K562 (cell line): Measurements from ENCODE around the gene LAMB1. TPM values are rescaled to one million over a fixed set of nuclear protein-coding genes. Genes with fewer than 3 reads are reported as not detected.

Experiments used
- ATF1 ChIP-seq, 2 experiments: fragments of 450-650 bp in 1 of 2; IDR thresholded peaks; 2 replicates each; pipeline ENCODE4 v1.6.1; 2016; ENCODE audit warnings: missing compliant biosample characterization in 1 of 2, missing genetic modification characterization in 1 of 2
- ATF7 ChIP-seq: fragments of 450-650 bp; IDR thresholded peaks from 2 replicates; pipeline ENCODE4 v1.7.1; 2014; ENCODE audit warnings: mild to moderate bottlenecking, moderate library complexity
- HDAC1 ChIP-seq, 2 experiments: fragments of 450-650 bp; IDR thresholded peaks; 2 replicates each; pipeline ENCODE4 v1.6.1; 2016 to 2017; ENCODE audit warnings: inconsistent platforms in 1 of 2, mild to moderate bottlenecking in 1 of 2, moderate library complexity in 1 of 2
- KDM2B ChIP-seq: fragments of 250-450 bp; sonication (Bioruptor Pico); IDR thresholded peaks from 2 replicates; pipeline ENCODE4 v1.8.0; 2021; ENCODE audit warnings: mild to moderate bottlenecking, moderate library complexity
- L3MBTL2 ChIP-seq: fragments of 450-650 bp; IDR thresholded peaks from 2 replicates; pipeline ENCODE4 v1.6.1; 2016; ENCODE audit warnings: mild to moderate bottlenecking, moderate library complexity
- MCM7 ChIP-seq, 2 experiments: fragments of 450-650 bp; IDR thresholded peaks; 2 replicates each; pipeline ENCODE4 v1.6.1; 2016 to 2018
- MIER1 ChIP-seq: fragments of 450-650 bp; IDR thresholded peaks from 2 replicates; pipeline ENCODE4 v1.6.1; 2016; ENCODE audit warnings: antibody characterized with exemption, mild to moderate bottlenecking, low read depth
- NFRKB ChIP-seq: fragments of 450-650 bp; IDR thresholded peaks from 2 replicates; pipeline ENCODE4 v1.6.1; 2016; ENCODE audit warnings: low read depth
- PCBP2 ChIP-seq: fragments of 200-400 bp; formaldehyde crosslinking; IDR thresholded peaks from 2 replicates; pipeline ENCODE4 v1.6.1; 2018; ENCODE audit warnings: low read length, low read depth, mild to moderate bottlenecking, moderate library complexity; ENCODE audit not compliant: poor library complexity, severe bottlenecking
- PHF8 ChIP-seq: fragments of 200-600 bp; sonication (generic); IDR thresholded peaks from 2 replicates; pipeline ENCODE4 v1.6.1; 2012; ENCODE audit warnings: mixed run types, mild to moderate bottlenecking, inconsistent platforms, low read length, moderate library complexity, borderline replicate concordance
- PML ChIP-seq: IDR thresholded peaks from 2 replicates; pipeline ENCODE4 v1.6.1; 2012; ENCODE audit warnings: low read length, inconsistent platforms
- SUPT5H ChIP-seq: fragments of 450-650 bp; IDR thresholded peaks from 2 replicates; pipeline ENCODE4 v1.6.1; 2016
- ZBED1 ChIP-seq: IDR thresholded peaks from 2 replicates; pipeline ENCODE4 v1.6.1; 2014
- ZBTB17 ChIP-seq: fragments of 450-650 bp; formaldehyde crosslinking; IDR thresholded peaks from 2 replicates; pipeline ENCODE4 v1.4.0; 2020; ENCODE audit warnings: mild to moderate bottlenecking
- ZFP30 ChIP-seq: fragments of 250-450 bp; sonication (Bioruptor Pico); IDR thresholded peaks from 2 replicates; pipeline ENCODE4 v1.8.0; 2022; ENCODE audit warnings: moderate library complexity, mild to moderate bottlenecking, inconsistent platforms, borderline replicate concordance
- ZNF830 ChIP-seq: fragments of 250-450 bp; sonication (Bioruptor Pico); IDR thresholded peaks from 2 replicates; pipeline ENCODE4 v1.5.0; 2021; ENCODE audit warnings: mild to moderate bottlenecking
- ZSCAN32 ChIP-seq: fragments of 450-650 bp; formaldehyde crosslinking; IDR thresholded peaks from 2 replicates; pipeline ENCODE4 v1.4.0; 2020; ENCODE audit warnings: mild to moderate bottlenecking, moderate library complexity
- polyA plus RNA-seq, 8 experiments: library from polyadenylated mRNA; depleted of rRNA in 4 of 8; stranded (reverse) in 5 of 8; unstranded in 3 of 8; fragments of >200 nt; fragmentation: Nextera tagmentation in 2 of 8; fragmentation: Illumina TruSeq in 1 of 8; extraction: Ambion mirVana in 2 of 8; extraction: Trizol in 1 of 8; gene quantifications; 2 replicates each; pipeline versions ENCODE4 v1.2.1 to v1.2.3, GENCODE V29; 2011 to 2014; ENCODE audit warnings: inconsistent platforms in 1 of 8, missing spikeins in 1 of 8
- total RNA-seq, 7 experiments: library from RNA; depleted of rRNA in 6 of 7; stranded (reverse); fragments of >200 nt in 6 of 7; fragmentation: Illumina TruSeq in 2 of 7; extraction: Trizol in 2 of 7; gene quantifications; 2 replicates each; pipeline versions ENCODE4 v1.2.1 to v1.2.3, GENCODE V29; 2011 to 2021; ENCODE audit warnings: low replicate concordance in 1 of 7
- TF ChIP-seq, protein P1 (sequence below): sonication (generic); formaldehyde crosslinking; IDR thresholded peaks from 2 replicates; pipeline ENCODE4 v1.8.0; 2023; ENCODE audit warnings: mild to moderate bottlenecking, missing genetic modification reagents
- TF ChIP-seq, protein P2 (sequence below), 3 experiments: IDR thresholded peaks in 2 of 3; conservative IDR thresholded peaks in 1 of 3; 2 replicates each; pipeline ENCODE4 v1.5.1; 2011 to 2012; ENCODE audit warnings: low read length in 3 of 3, mild to moderate bottlenecking in 3 of 3, control low read depth in 2 of 3, improper control_type of control experiment in 1 of 3, inconsistent platforms in 1 of 3, low read depth in 1 of 3, mixed read lengths in 1 of 3, moderate library complexity in 1 of 3; ENCODE audit not compliant: insufficient read depth in 2 of 3
- TF ChIP-seq, protein P3 (sequence below): fragments of 450-650 bp; IDR thresholded peaks from 2 replicates; pipeline ENCODE4 v1.6.1; 2016; ENCODE audit warnings: antibody characterized with exemption
- TF ChIP-seq, protein P4 (sequence below): sonication (generic); formaldehyde crosslinking; IDR thresholded peaks from 2 replicates; pipeline ENCODE4 v1.8.1; 2023; ENCODE audit warnings: mild to moderate bottlenecking, missing genetic modification reagents

The LAMB1 gene
- total and polyA plus RNA-seq, 9 of the 15 experiments (the other 6 are each of a cell fraction or from before 2014, with no cell fraction given): 6.0 to 17.7 (median 12.3) TPM

DNA sequence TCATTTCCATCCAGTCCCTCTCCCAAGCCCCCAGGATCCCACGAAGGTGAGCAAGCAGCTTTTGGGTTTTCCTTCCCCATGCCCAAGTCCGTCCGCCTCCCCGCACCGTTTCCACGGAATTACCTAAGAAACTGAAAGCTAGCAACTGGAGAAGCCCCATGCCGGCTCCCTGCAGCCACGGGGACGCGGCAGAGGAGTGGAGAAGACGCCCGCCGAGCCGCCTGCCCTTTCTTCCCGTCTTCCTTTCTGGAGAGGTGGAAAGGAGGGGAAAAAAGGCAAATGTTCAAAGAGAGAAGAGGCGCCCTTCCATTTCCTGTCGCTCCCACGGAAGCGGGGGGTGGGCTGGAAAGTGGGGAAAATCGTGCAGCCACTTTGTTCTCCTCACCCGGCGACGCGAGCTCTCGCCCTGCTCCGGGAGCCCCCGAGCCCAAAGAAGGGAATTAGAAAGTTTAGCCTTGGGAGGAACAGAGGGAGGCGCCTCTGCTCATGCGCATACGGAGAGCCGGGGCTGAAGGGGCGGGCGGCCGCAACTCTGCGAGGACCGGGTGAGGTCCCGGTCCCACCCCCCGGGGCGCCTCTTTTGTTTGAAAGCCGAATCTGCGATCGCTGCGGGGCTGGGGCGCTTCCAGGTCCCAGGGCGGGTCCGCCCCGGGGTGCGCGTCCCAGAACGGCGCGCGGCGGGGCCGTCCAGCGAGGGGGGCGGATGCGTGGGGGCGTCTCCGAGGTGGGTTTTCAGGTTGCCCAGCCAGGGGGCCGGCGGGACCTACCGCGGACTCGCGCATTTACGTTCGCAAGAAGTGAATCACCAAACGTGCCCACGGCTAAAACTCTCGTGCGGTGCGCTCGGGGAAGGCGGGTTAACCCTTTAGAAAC is at the start of gene LAMB1 (continued):
- TF ChIP-seq, protein P1, sequence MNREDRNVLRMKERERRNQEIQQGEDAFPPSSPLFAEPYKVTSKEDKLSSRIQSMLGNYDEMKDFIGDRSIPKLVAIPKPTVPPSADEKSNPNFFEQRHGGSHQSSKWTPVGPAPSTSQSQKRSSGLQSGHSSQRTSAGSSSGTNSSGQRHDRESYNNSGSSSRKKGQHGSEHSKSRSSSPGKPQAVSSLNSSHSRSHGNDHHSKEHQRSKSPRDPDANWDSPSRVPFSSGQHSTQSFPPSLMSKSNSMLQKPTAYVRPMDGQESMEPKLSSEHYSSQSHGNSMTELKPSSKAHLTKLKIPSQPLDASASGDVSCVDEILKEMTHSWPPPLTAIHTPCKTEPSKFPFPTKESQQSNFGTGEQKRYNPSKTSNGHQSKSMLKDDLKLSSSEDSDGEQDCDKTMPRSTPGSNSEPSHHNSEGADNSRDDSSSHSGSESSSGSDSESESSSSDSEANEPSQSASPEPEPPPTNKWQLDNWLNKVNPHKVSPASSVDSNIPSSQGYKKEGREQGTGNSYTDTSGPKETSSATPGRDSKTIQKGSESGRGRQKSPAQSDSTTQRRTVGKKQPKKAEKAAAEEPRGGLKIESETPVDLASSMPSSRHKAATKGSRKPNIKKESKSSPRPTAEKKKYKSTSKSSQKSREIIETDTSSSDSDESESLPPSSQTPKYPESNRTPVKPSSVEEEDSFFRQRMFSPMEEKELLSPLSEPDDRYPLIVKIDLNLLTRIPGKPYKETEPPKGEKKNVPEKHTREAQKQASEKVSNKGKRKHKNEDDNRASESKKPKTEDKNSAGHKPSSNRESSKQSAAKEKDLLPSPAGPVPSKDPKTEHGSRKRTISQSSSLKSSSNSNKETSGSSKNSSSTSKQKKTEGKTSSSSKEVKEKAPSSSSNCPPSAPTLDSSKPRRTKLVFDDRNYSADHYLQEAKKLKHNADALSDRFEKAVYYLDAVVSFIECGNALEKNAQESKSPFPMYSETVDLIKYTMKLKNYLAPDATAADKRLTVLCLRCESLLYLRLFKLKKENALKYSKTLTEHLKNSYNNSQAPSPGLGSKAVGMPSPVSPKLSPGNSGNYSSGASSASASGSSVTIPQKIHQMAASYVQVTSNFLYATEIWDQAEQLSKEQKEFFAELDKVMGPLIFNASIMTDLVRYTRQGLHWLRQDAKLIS (CRISPR knock-in tag): no peak
- TF ChIP-seq, protein P2, sequence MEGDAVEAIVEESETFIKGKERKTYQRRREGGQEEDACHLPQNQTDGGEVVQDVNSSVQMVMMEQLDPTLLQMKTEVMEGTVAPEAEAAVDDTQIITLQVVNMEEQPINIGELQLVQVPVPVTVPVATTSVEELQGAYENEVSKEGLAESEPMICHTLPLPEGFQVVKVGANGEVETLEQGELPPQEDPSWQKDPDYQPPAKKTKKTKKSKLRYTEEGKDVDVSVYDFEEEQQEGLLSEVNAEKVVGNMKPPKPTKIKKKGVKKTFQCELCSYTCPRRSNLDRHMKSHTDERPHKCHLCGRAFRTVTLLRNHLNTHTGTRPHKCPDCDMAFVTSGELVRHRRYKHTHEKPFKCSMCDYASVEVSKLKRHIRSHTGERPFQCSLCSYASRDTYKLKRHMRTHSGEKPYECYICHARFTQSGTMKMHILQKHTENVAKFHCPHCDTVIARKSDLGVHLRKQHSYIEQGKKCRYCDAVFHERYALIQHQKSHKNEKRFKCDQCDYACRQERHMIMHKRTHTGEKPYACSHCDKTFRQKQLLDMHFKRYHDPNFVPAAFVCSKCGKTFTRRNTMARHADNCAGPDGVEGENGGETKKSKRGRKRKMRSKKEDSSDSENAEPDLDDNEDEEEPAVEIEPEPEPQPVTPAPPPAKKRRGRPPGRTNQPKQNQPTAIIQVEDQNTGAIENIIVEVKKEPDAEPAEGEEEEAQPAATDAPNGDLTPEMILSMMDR (IDR thresholded peaks at IDR 0.05 in 2 of 3, conservative IDR thresholded peaks at IDR 0.05 in 1 of 3; ENCODE audit: insufficient read depth in 2 of 3, low read depth in 1 of 3, low read length in 3 of 3): no peak
- TF ChIP-seq, protein P3, sequence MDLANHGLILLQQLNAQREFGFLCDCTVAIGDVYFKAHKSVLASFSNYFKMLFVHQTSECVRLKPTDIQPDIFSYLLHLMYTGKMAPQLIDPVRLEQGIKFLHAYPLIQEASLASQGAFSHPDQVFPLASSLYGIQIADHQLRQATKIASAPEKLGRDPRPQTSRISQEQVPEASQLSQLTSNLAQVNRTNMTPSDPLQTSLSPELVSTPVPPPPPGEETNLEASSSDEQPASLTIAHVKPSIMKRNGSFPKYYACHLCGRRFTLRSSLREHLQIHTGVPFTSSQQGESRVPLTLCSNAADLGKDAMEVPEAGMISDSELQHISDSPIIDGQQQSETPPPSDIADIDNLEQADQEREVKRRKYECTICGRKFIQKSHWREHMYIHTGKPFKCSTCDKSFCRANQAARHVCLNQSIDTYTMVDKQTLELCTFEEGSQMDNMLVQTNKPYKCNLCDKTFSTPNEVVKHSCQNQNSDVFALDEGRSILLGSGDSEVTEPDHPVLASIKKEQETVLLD: peak; percentile 9; the same call in 1 of the 2 replicates
- TF ChIP-seq L3MBTL2: peak; percentile 64; the same call in 1 of the 2 replicates
- no peak for TF ChIP-seq ATF1 (CRISPR knock-in tag; IDR thresholded peaks at IDR 0.05)
- 0 out of 2 replicates have a peak, but pooled peaks have one; percentile 16 for TF ChIP-seq ATF1 (tag; IDR thresholded peaks at IDR 0.05)
- TF ChIP-seq PCBP2: no peak
- TF ChIP-seq, protein P4, sequence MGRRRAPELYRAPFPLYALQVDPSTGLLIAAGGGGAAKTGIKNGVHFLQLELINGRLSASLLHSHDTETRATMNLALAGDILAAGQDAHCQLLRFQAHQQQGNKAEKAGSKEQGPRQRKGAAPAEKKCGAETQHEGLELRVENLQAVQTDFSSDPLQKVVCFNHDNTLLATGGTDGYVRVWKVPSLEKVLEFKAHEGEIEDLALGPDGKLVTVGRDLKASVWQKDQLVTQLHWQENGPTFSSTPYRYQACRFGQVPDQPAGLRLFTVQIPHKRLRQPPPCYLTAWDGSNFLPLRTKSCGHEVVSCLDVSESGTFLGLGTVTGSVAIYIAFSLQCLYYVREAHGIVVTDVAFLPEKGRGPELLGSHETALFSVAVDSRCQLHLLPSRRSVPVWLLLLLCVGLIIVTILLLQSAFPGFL (CRISPR knock-in tag): no peak
- no peak for TF ChIP-seq KDM2B
- peak; percentile 75; the same call in 1 of the 2 replicates for TF ChIP-seq PHF8
- TF ChIP-seq ZBED1: no peak
- TF ChIP-seq MCM7 (IDR thresholded peaks at IDR 0.05): no peak
- TF ChIP-seq SUPT5H: peak; percentile 49
- TF ChIP-seq ZBTB17 (CRISPR knock-in tag): 0 out of 2 replicates have a peak, but pooled peaks have one; percentile 28
- TF ChIP-seq ZFP30: no peak
- no peak for TF ChIP-seq PML
- no peak for TF ChIP-seq HDAC1 (IDR thresholded peaks at IDR 0.05)
- no peak for TF ChIP-seq ZSCAN32
- peak; percentile 37; the same call in 1 of the 2 replicates for TF ChIP-seq ATF7
- TF ChIP-seq NFRKB: no peak
- TF ChIP-seq ZNF830 (CRISPR knock-in tag): no peak
- no peak for TF ChIP-seq MIER1
